Activated CD4-positive, CD25-positive, alpha-beta regulatory T cell treated with anti-CD3 and anti-CD28 coated beads, Interleukin-2, amount 50 U/mL, for 24 hours (primary cell): ENCODE data around the gene DYNC1H1.
"Not testable (repeated sequence)": the region's sequence is repeated elsewhere in the genome, so short reads cannot be mapped to it uniquely, and the experiment has no call there.

ENCODE experiments used
- ATAC-seq, 2 donors: fragments of 150-1000 bp; cut with Tn5 transposase; one replicate each; pipeline ENCODE4 v1.10.0; 2021; ENCODE audit warnings: mild to moderate bottlenecking in 1 of 2, moderate library complexity in 1 of 2

The DYNC1H1 gene

DNA sequence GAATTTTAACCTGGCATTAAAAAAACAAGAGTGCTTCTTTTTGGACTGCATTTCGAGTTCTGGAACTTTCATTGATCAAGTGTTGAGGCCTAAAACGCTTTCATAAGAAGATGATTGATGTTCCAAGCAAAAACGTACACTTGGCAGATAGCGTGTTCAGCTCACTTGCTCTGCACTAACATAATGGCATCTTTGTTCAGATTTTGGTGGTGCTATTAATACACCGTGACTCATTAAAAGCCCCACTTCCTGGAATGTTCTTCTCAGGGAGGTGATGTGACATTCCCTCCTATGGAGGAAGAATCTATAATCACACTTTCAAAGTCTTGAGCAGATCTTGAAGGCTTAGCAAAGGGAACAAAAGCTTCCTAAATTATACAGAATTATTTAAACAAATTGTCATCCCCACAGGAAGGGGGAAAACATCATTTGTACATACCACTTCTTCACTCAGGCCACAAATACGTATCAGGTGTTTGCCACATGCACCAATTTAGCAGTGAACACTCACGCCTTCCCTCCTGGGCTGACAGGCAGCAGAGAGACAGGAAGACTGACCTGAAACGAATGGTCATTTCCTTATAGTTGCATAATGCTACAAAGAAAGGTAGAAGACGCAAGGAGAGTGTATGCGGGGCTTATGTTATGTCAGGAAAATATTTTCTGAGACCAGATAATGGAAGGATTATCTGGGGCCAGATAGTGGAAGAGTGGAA is 107.1 kb downstream of the DYNC1H1 start:
- no peak for ATAC-seq

DNA sequence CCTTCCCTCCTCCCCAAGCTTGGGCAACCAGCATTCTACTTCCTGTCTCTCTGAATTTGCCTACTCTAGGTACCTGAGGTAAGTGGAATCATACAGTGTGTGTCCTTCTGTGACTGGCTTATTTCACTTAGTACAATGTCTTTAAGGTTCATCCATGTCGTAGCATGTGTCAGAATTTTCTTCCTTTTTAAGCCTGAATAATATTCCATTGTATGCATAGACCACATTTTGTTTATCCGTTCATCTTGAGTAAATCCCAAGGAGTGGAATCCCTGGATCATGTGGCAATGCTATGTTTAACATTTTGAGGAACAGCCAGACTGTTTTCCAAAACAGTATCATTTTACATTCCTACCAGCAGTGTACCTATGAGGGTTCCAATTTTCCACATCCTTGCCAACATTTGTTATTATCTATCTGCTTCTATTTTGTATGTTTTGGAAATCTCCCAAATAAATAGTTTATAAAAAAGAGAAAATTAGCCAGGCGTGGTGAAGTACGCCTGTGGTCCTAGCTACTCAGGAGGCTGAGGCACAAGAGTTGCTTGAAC is 110.1 kb downstream of the DYNC1H1 start:
- no peak for ATAC-seq

DNA sequence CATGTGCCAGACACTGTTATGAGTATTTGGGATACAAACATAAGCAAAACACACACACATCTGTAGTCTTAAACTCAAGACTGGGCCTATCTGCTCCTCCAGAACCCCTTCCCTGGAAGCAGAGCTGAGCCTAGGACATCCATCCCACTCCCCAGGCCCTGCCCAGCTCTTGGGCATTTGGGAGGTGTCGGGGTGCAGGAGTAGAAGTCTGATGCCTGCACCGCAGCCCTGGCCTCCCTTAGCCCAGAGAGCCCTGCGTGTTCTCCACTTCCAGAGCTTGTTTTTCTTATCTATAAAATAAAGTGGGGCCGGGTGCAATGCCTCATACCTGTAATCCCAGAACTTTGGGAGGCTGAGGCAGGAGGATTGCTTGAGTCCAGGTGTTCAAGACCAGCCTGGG is 110.8 kb downstream of the DYNC1H1 start:
- ATAC-seq = no peak

DNA sequence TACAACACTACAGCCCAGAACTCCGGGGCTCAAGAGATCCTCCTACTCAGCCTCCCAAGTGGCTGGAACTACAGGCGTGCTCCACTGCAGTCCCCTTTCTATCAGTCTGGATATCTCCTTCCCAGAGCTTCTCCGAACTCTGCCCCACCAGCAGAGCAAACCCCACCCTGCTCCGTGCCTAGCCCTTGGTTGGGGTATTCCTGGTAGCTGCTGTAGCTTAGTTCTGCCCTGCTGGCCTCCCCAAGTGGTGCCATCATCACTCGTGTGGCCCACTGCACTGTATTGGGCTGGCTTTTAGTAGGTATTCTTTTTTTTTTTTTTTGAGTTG is 113.0 kb downstream of the DYNC1H1 start:
- ATAC-seq = no peak

DNA sequence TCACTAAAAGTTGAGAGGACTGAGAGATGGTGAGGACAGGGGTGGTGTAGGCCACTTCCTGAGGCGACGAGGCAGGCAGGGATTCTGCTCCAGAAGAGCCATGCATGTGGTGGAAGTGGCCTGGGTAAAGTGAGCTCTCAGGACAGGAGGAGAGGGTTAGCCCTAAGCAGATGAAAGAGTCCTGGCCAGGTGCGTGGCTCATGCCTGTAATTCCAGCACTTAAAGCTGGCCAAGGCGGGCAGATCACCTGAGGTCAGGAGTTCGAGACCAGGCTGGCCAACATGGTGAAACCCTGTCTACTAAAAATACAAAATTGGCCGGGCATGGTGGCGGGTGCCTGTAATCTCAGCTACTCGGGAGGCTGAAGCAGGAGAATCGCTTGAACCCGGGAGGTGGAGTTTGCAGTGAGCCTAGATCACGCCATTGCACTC is 114.0 kb downstream of the DYNC1H1 start:
- ATAC-seq = not testable (repeated sequence)

DNA sequence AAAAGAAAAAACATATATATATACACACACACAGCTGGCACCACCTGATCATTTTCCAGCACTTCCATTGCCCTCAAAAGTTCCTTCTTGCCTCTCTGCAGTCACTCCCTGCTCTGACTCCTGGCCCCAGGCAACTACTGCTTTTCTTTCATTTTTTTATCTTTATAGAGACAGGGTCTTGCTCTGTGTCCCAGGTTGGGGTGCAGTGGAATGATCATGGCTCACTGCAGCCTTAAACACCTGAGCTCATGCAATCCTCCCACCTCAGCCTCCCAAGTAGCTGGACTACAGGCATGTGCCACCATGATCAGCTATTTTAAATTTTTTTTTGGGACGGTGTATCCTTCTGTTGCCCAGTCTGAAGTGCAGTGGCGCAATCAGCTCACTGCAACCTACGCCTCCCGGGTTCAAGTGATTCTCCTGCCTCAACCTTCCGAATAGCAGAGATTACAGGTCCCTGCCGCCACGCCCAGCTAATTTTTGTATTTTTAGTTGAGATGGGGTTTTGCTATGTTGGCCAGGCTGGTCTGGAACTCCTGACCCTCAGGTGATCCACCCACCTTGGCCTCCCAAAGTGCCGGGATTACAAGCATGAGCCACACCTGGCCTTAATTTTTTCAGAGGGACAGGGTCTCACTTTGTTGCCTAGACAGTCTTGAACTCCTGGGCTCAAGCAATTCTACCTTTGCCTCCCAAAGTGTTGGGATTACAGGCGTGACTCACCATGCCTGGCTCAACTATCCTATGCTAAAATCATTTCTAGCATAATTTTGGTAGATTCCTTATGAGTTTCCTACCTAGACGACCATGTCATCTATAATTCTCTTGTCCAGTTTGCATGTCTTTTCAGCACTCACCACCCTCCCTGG is 114.7 kb downstream of the DYNC1H1 start:
- no peak for ATAC-seq

DNA sequence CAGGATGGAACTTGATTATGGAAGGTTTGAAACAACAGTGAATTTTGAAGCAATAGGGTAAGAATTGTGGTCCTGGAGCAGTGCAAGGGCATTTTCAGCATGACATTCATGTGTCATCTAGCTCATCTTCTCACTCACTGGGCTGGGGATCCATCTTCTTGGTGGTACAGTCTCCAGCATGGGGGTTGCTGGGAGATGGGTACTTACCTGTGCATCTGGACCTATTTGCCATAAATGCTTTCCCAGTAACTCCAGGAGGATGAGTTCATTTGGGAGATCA is 115.3 kb downstream of the DYNC1H1 start:
- ATAC-seq = no peak

DNA sequence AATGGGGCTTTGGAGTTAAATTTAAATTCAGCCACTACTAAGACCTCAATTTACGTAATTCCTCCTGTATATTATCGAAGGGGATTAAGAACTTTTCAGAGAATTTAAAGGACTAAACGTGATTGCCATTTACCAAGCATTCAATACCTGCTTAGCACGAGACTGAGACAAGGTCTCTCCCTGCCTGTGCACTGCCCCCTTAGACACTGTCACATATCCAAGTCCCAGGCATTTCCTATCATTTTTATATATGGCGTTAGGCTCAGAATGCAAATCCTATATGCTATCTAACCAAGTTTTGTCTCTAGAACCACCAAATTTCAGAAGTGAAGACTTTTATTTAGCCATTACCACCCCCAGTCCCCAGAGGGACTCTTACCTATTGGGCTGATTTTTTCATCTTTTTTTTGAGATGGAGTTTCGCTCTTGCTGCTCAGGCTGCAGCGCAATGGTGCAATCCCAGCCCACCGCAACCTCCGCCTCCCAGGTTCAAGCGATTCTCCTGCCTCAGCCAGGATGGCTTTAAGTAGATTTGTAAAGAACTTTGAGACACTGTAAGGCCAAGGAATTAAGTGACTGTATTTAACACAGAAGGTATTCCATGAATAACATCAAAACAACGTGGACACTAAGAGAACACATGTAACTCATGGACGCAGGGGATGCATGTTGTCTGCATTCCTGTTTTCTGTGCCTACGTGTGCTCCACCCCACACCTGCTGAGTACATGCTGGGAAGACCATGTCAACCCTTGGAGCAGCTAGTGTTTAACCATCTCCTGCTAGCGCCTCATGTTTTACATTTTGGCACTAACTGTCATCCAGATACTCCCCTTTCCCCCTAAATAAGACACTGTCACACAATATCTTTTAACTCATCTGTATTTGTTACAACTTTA is 116.1 kb downstream of the DYNC1H1 start:
- no peak for ATAC-seq

DNA sequence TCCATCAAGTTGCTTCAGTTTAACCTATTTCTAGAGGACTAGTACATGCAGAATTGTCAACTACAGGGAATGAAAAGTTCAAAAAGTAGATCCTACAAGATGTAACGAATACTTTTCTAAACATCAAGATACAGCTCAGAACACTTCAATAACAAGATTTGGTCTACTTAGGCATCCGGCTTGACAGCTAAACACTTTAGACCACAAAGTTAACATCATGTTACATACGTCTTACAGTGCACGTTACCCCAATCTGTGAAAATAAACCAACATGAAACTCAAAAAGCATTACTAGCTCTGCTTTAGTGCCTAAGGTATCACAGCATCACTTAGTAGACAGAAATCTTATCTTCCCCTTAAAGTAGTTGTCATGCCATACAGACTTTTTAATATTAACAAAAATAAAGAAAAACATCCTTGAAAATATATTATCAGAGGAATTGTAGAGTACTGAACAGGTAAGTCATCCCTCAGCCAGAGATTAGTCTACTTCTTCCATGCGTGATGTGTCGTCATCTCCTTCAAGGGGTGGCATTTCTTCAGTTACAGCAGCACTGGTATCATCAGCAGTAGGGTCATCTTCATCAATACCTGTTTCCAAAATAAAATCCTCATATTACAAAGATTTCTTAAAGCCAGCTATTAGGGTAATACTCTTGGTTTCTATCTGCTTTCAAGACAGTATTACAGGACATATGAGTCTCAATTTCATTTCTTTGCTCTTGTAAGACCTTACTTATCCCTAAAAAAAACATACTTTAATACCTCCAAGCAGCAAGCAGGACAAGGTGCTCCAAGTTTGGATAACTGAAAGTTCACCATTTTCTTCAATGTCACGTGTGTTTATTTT is 117.1 kb downstream of the DYNC1H1 start:
- ATAC-seq = no peak

DNA sequence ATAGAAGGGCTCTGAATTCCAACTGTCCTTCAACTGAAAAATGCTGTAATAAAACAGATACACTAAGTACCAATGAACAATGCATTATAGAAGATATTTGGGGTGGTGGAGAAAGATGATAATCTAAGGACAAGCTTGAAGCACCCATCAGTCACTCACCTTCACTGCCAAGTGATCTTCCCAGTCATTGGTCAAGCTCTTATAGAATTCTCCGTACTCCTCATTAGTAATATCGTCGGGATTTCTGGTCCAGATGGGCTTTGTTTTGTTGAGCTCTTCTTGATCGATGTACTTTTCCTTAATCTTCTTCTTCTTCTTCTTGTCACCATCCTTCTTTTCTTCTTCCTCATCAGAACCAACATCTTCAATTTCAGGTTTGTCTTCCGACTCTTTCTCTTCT is 120.1 kb downstream of the DYNC1H1 start:
- ATAC-seq = not testable (repeated sequence)

DNA sequence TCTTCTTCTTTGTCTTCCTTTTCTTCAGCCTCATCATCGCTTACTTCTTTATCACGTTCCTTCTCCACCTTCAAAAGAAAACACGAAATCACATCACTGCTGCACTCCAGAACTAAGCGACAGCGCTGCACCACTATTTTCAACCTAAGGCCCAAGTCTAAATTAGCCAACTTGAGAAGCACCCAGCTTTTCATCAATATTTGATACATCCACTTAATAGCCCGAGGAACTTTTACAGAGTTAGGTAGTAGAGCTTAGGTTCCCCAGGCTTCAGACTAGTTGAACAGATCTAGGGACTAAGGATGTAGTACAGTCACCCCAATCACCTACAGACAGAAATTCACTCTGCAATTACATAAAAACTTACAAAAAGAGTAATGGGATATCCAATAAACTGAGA is 120.6 kb downstream of the DYNC1H1 start:
- ATAC-seq = no peak

DNA sequence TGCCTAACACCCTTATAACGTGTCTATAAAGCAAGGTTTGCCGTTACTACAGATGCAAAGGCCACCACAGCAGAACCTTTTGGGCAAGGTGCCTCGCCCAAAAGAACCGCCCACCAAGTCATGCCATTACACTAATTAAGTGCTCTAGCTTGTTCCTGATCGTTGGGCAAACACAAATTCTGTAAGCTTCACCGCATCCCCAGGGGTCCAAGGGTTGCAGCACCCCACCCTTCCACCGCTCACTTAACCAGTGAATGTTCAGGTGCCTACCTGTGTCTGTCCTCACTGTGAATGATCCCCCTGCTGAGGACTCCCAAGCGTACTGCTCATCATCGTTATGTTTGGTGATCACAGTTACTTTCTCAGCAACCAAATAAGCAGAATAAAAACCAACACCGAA is 121.1 kb downstream of the DYNC1H1 start:
- no peak for ATAC-seq

DNA sequence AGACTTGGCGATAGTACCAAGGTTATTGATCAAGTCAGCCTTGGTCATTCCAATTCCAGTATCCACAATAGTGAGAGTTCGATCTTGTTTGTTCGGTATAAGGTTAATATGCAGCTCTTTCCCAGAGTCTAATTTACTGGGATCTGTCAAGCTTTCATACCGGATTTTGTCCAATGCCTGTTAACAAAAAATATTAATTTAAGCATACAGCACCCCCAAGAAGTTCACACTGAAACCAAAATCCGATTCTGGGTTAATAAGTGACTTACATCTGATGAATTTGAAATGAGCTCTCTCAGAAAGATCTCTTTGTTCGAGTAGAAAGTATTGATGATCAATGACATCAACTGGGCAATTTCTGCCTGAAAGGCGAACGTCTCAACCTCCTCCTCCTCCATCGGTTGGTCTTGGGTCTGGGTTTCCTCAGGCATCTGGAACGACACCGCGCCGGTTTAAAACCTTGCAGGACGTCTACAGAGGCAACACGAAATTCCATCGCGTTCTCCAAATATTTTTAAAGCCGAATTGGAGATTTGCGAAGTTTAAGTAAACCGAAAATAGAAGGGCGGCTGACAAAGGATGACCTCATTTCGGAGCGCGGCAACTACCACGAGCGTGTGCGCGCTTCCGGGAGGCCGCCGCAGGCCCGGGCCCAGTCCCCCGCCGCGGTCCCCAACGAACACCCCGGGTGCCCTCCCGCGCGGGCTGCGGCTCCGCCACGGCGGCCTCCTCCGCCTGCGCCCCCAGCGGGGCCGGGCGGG is 121.8 kb downstream of the DYNC1H1 start:
- peak; percentile 44 to 49 for ATAC-seq

DNA sequence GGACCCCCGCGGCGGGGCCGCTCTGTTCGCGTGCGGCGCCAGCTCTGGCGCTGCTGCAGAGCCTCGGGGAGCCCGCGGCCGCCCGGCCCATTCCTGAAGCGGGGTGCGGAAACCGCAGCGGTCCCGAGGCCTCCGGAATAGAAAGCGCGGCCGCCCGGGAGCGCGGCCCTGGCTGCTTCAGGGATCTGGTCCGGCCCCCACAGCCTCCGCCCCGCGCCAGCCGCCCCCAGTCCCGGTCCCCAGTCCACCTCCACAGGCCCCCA is 122.3 kb downstream of the DYNC1H1 start:
- ATAC-seq = no peak

DNA sequence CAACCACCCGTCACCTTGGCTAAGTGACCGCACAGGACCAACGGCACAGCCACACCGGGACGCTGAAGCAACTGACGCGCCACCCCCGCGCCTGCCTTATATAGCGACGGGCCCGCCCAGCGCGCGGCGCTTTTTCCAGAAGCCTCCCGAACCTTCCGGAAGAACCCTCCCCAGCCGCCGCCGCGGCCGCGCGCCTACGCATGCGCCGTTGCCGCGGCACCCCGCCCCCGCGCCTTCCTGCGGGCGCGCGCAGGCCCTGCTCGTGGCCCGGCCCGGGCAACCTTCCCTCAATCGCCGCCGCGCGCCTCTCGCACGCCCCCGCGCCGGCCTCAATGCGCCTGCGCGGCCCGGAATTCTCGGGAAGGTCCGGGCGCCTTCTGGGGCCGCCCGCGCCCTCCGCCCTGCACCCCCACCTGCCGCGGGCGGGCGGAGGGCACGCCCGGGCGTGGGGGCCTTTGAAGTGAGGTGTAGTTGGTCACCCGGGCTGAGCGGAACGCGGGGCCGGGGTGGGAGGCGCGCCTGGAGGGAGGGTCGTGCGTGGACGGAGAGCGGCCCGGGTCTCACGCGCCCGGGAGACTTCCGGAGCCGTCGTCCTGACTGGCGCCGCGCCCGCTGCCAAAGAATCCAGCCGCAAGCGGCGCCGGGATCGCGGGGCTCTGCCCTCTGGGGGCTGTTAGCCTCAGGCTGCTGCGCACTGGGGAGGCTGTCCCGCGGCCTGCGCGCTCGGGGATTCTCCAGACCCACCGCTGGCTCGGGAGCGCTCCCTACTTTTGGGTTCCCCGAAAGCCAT is 122.8 kb downstream of the DYNC1H1 start, which contains the start of gene HSP90AA1:
TSS of gene HSP90AA1 (minus strand) at position 73 of the 790 bp plus-strand sequence. CDS start 666 bp downstream, outside the sequence.
- peak; percentile 72 to 77 for ATAC-seq

DNA sequence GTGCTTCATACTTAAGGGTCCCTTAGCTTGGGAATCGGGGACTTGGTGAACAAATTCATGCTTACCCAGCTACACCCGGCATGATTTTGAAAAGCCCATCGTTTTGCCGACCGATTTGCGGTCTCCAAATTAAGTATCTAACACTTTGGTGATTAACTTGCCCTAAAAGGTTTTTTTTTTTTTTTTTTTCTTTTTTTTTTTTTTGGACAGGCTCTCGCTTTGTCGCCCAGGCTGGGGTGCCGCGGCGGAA is 123.3 kb downstream of the DYNC1H1 start:
- peak; percentile 0 to 2 for ATAC-seq

DNA sequence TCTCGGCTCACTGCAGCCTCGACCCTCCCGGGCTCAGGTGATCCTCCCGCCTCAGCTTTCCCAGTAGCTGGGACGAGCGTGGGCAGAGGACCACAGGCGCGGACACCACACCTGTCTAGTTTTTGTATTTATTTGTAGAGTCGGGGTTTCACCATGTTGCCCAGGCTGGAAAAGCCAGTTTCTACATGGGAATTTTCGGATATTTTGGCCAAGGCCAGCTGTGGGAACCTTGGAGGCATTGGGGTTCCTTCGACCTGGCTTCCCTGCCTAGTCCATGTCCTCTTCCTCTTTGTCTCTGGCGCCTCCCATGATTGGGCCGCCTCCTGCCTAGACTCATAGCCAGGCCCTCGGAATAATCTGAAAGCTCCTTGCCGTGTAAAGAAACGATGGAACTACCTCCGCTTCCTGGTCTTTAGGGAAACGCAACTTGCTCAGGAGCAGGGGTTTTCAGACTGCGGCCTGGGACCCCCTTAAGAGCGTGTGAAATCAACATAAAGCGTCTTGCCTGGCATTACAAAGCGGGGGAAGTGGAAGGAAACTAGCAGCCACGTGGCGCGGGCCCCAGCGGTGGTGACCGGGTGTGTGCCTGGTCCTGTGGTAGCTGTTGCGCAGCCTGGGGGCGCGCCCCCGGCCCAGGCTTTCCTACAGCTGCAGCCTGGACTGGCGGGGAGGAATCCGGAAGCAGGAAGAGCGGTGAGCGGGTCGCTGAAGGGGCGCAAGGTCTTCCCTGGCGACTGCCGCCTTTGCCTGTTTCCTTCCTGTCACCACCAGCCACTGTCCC is 123.8 kb downstream of the DYNC1H1 start:
- ATAC-seq = peak; percentile 7 to 11

DNA sequence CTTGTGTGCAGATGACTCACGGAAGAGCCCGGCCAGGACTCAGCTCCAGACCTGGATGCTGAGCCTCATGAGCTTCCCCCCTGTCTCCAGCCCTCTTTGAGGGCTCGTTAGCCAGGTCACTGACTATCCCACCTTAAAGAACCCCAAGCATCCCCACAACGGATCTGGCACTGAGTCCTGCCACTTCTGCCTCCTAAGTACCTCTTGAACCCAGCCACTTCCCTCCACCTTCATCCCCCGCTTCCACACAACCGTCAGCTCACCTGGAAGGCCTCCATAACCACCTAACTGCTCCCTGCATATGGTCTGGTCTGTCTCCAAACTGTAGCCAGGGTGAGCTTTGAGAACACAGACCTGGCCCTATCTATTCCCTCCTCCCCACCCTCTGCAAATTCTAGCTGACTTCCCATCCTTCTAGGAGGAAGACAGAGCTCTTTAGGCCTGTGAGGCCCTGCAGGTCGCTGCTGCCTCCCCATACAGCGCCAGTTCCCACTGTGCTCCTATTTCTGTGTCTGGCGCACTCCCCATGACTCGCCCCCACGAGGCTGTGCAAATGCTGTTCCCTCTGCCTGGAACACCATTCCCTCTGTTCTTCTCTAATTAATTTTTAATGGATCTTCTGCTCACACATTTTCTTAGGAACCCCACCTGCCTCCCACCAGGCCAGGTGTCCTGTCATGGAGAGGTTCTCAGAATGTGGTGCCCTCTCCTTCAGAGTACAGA is 125.4 kb downstream of the DYNC1H1 start:
- ATAC-seq = no peak

DNA sequence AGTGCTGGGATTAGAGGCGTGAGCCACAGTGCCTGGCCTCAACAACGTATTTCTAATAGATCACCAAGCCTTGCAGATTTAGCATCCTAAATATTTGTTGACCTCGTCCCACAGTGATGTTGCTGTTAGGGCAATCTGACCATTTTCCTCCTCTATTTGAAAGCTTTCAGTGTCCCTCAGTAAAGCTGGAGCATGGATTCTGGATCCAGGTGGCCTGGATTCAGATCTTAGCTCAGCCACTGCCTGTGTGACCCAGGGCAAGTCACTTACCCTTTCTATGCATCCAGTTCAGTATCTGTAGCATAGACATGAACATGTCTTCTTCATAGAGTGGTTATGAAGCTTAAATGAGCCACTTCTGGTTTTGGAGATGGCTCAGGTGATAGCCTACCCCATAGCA is 126.3 kb downstream of the DYNC1H1 start:
- ATAC-seq = no peak
